ENCODE data around the gene ZNF511. TPM values are rescaled to one million over a fixed set of nuclear protein-coding genes. Genes with fewer than 3 reads are reported as not detected.

The ZNF511 gene
- total RNA-seq, 1 experiment from 2014 or later: 78.4 TPM

DNA sequence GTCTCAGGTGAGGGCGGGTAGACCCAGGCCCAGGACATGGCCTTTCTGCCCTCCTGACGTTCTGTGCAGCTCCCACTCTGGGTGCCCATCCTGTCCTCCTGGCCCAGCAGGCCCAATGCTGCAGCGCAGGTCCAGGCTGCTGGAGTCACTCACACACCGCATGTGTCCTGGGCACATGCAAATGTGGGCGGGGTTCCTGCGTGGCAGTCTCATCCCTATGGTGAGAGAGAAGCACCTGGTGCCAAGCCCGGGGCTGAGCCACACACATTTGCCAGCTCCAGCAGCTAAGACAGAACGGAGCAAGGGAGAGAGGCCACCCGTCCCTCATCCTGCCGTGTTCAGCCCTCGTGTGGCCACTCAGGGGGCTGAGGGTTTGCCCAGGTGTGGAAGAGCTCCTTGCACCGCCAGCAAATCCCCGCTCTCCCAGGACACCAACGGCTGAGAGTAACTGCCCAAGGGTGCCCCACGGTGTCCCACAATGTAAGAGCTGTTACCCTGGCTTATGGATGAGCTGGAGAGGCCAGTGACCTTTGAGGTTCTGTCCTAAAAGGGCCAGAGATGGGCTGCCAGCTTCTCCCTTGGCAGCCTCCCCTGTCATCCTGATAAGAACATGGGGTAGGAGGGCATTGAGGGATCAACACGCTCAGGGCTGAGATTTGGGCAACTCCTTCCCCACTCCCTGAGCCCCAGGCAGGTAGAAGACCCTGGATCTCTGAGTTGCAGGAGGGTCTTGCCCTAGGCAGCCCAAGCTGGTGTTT lies 44.7 kb downstream of the ZNF511 start:
- BruUV-seq (replicated peaks): no TSS peak
- ATAC-seq: no peak
- TF ChIP-seq, protein P1, sequence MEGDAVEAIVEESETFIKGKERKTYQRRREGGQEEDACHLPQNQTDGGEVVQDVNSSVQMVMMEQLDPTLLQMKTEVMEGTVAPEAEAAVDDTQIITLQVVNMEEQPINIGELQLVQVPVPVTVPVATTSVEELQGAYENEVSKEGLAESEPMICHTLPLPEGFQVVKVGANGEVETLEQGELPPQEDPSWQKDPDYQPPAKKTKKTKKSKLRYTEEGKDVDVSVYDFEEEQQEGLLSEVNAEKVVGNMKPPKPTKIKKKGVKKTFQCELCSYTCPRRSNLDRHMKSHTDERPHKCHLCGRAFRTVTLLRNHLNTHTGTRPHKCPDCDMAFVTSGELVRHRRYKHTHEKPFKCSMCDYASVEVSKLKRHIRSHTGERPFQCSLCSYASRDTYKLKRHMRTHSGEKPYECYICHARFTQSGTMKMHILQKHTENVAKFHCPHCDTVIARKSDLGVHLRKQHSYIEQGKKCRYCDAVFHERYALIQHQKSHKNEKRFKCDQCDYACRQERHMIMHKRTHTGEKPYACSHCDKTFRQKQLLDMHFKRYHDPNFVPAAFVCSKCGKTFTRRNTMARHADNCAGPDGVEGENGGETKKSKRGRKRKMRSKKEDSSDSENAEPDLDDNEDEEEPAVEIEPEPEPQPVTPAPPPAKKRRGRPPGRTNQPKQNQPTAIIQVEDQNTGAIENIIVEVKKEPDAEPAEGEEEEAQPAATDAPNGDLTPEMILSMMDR (conservative IDR thresholded peaks at IDR 0.05; ENCODE audit: low read depth, low read length): no peak
- TF ChIP-seq EZH2 (IDR thresholded peaks at IDR 0.05; ENCODE audit: low read length, unreplicated experiment) (no peak), EZH2phosphoT487 (IDR thresholded peaks at IDR 0.05; ENCODE audit: borderline replicate concordance, low read length) (no peak)
- Histone ChIP-seq H3F3A (ENCODE audit: low read length, unreplicated experiment) (no peaks in the 10 kb centered on the region), H3K4me2 (ENCODE audit: low read length) (no peak overlapping the region), H2AFZ (ENCODE audit: low read length) (no peak overlapping the region), H3K4me1 (ENCODE audit: insufficient read depth, low read length) (0 out of 2 replicates have a peak, but pooled peaks cover 4% of the 10 kb centered on the region), H3K9me3 (ENCODE audit: low read length) (no peaks in the 10 kb centered on the region), H3K4me3 (ENCODE audit: low read length) (no peak overlapping the region), H3K9ac (ENCODE audit: low read length) (no peak overlapping the region), H3K27ac (ENCODE audit: low read length) (no peak overlapping the region), H3K9me2 (replicated peaks; ENCODE audit: low read length) (no peaks in the 10 kb centered on the region), H3K79me2 (ENCODE audit: low read length) (no peaks in the 10 kb centered on the region), H3K27me3 (ENCODE audit: low read length) (no peaks in the 10 kb centered on the region), H3K36me3 (ENCODE audit: low read depth, low read length) (no peaks in the 10 kb centered on the region), H4K20me1 (ENCODE audit: low read length) (no peaks in the 10 kb centered on the region)
- ChIA-PET CTCF (no interaction called here), POLR2A (ENCODE audit: unreplicated experiment) (no interaction called here)
- intact Hi-C loops (cut with micrococcal nuclease): no loop called here
- no peak for DNase-seq

DNA sequence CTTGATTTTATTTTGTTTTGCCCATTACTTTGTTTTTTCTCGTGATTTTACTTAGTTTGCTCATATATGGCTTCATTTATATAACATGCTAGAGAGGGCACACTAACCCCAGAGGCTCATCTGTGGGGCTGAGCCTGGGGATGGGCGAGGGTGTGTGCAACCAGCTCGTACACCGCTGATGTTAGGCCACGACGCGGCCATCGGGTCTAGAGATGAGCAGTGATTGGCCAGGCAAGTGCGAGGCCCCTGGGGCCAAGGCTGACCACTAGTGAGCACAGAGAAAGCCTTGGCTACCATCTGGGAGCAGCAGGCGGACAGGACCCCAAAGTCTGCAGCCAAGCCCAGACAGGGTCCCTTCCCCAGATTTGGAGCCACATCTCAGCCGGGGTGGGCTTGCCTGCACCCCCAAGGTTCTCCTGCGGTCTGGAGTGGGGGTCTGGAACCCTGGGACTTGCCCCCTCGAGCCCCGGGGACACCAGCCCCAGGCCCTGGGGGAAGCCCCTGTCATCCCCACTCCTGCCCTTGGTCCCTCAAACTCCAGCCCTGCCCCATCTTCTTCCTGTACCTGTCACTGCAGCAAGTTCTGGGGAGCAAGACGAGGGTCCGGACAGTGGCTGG lies 45.4 kb downstream of the ZNF511 start:
- no peaks in the 10 kb centered on the region for H4K20me1 ChIP-seq (ENCODE audit: low read length)
- no peaks in the 10 kb centered on the region for H3F3A ChIP-seq (ENCODE audit: low read length, unreplicated experiment)
- H3K4me3 ChIP-seq (ENCODE audit: low read length): no peak overlapping the region
- no peaks in the 10 kb centered on the region for H3K36me3 ChIP-seq (ENCODE audit: low read depth, low read length)
- 0 out of 2 replicates have a peak, but pooled peaks cover 4% of the 10 kb centered on the region for H3K4me1 ChIP-seq (ENCODE audit: insufficient read depth, low read length)
- POLR2A ChIA-PET (ENCODE audit: unreplicated experiment): no interaction called here
- ATAC-seq (no peak), DNase-seq (no peak)
- no TSS peak for BruUV-seq (replicated peaks)
- CTCF ChIA-PET: no interaction called here
- intact Hi-C loops (cut with micrococcal nuclease): no loop called here
- TF ChIP-seq EZH2 (IDR thresholded peaks at IDR 0.05; ENCODE audit: low read length, unreplicated experiment) (no peak), EZH2phosphoT487 (IDR thresholded peaks at IDR 0.05; ENCODE audit: borderline replicate concordance, low read length) (no peak)
- TF ChIP-seq, protein P1 (conservative IDR thresholded peaks at IDR 0.05; ENCODE audit: low read depth, low read length): no peak
- H3K9me2 ChIP-seq (replicated peaks; ENCODE audit: low read length): no peaks in the 10 kb centered on the region
- no peak overlapping the region for H3K27ac ChIP-seq (ENCODE audit: low read length)
- no peaks in the 10 kb centered on the region for H3K79me2 ChIP-seq (ENCODE audit: low read length)
- no peaks in the 10 kb centered on the region for H3K9me3 ChIP-seq (ENCODE audit: low read length)
- no peaks in the 10 kb centered on the region for H3K27me3 ChIP-seq (ENCODE audit: low read length)
- H3K9ac ChIP-seq (ENCODE audit: low read length): no peak overlapping the region
- no peak overlapping the region for H2AFZ ChIP-seq (ENCODE audit: low read length)
- no peak overlapping the region for H3K4me2 ChIP-seq (ENCODE audit: low read length)

DNA sequence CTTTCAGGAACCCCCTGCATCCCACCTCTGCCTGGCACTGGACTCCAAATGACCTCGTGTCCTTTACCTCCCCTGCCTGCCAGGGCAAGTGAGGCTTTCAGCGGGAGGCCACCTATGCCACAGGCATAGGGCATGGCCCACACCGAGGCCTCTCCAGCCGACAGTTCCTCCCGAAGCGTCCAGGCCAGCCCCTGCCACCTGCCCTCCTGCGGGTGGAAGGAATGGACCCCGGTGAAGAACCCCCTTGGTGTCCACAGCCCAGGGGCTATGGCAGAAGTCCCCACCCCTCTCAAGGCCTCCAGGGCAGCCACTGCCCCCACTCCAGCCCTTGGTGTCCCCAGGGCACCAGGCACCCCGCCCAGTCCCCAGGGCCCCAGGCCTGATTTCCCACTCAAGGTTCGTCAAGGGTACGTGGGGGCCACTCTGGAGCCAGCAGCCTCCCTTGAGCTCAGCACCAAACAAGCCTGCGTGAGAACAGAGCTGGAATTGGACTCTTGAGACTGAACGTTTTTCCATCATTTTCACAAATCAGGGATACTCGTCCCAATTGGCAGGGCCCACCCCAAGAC lies 46.0 kb downstream of the ZNF511 start:
- Histone ChIP-seq H3K4me3 (ENCODE audit: low read length) (no peak overlapping the region), H3K9me2 (replicated peaks; ENCODE audit: low read length) (no peaks in the 10 kb centered on the region), H3K27ac (ENCODE audit: low read length) (no peak overlapping the region), H3K4me2 (ENCODE audit: low read length) (no peak overlapping the region), H3K4me1 (ENCODE audit: insufficient read depth, low read length) (0 out of 2 replicates have a peak, but pooled peaks cover 4% of the 10 kb centered on the region), H3K9me3 (ENCODE audit: low read length) (no peaks in the 10 kb centered on the region), H4K20me1 (ENCODE audit: low read length) (no peaks in the 10 kb centered on the region), H3K27me3 (ENCODE audit: low read length) (no peaks in the 10 kb centered on the region), H3K36me3 (ENCODE audit: low read depth, low read length) (no peaks in the 10 kb centered on the region), H2AFZ (ENCODE audit: low read length) (no peak overlapping the region), H3K79me2 (ENCODE audit: low read length) (no peaks in the 10 kb centered on the region), H3K9ac (ENCODE audit: low read length) (no peak overlapping the region), H3F3A (ENCODE audit: low read length, unreplicated experiment) (no peaks in the 10 kb centered on the region)
- TF ChIP-seq, protein P1 (conservative IDR thresholded peaks at IDR 0.05; ENCODE audit: low read depth, low read length): no peak
- TF ChIP-seq EZH2phosphoT487 (IDR thresholded peaks at IDR 0.05; ENCODE audit: borderline replicate concordance, low read length) (no peak), EZH2 (IDR thresholded peaks at IDR 0.05; ENCODE audit: low read length, unreplicated experiment) (no peak)
- ChIA-PET POLR2A (ENCODE audit: unreplicated experiment) (no interaction called here), CTCF (no interaction called here)
- BruUV-seq (replicated peaks): no TSS peak
- intact Hi-C loops (cut with micrococcal nuclease): no loop called here
- DNase-seq (no peak), ATAC-seq (no peak)

Data from PC-3 (cell line).